ENCODE data around the gene KCTD5. TPM values are rescaled to one million over a fixed set of nuclear protein-coding genes. Genes with fewer than 3 reads are reported as not detected.

The KCTD5 gene
- polyA plus RNA-seq, 1 donor from 2014 or later, result 42.7 TPM

GRCh38 chr16:2753733-2754020, 71.4 kb downstream of the KCTD5 start:
- peak overlapping the region; percentile 100 for H3K27ac ChIP-seq (ENCODE audit: low read length)
- H3K9me2 ChIP-seq (ENCODE audit: insufficient read depth, low read length), result no peaks in the 10 kb centered on the region
- H3K9ac ChIP-seq (ENCODE audit: low read length), result peak overlapping the region; percentile 99
- peaks cover 10% of the 10 kb centered on the region for H4K20me1 ChIP-seq (ENCODE audit: insufficient read depth)
- H3K27me3 ChIP-seq (ENCODE audit: insufficient read depth, low read depth, low read length), result no peaks in the 10 kb centered on the region
- peaks cover 4% of the 10 kb centered on the region for H3K36me3 ChIP-seq (ENCODE audit: insufficient read depth, low read length)
- H2AFZ ChIP-seq (ENCODE audit: low read depth, low read length), result no peak overlapping the region
- TF ChIP-seq REST (IDR thresholded peaks at IDR 0.05; ENCODE audit: borderline replicate concordance), result no peak
- no peaks in the 10 kb centered on the region for H3K9me3 ChIP-seq (ENCODE audit: low read length)
- H3K79me2 ChIP-seq (replicated peaks; ENCODE audit: insufficient read depth, low read length), result peaks cover 51% of the 10 kb centered on the region
- H3K4me3 ChIP-seq (ENCODE audit: low read length), result peak overlapping the region; percentile 98
- H3K4me2 ChIP-seq (ENCODE audit: low read length), result peak overlapping the region; percentile 62
- H3F3A ChIP-seq (ENCODE audit: insufficient read depth, low read length, poor library complexity, severe bottlenecking), result peaks cover 3% of the 10 kb centered on the region

GRCh38 chr16:2755158-2755557, 72.8 kb downstream of the KCTD5 start:
- Histone ChIP-seq H3K36me3 (ENCODE audit: insufficient read depth, low read length) (peaks cover 19% of the 10 kb centered on the region), H3F3A (ENCODE audit: insufficient read depth, low read length, poor library complexity, severe bottlenecking) (peaks cover 3% of the 10 kb centered on the region), H3K9me3 (ENCODE audit: low read length) (no peaks in the 10 kb centered on the region), H4K20me1 (ENCODE audit: insufficient read depth) (peaks cover 10% of the 10 kb centered on the region), H3K27ac (ENCODE audit: low read length) (no peak overlapping the region), H3K79me2 (replicated peaks; ENCODE audit: insufficient read depth, low read length) (peaks cover 60% of the 10 kb centered on the region), H3K9ac (ENCODE audit: low read length) (no peak overlapping the region), H3K27me3 (ENCODE audit: insufficient read depth, low read depth, low read length) (no peaks in the 10 kb centered on the region), H3K9me2 (ENCODE audit: insufficient read depth, low read length) (no peaks in the 10 kb centered on the region), H3K4me2 (ENCODE audit: low read length) (peak overlapping the region; percentile 30), H2AFZ (ENCODE audit: low read depth, low read length) (no peak overlapping the region), H3K4me3 (ENCODE audit: low read length) (peak overlapping the region; percentile 98)
- TF ChIP-seq EZH2 (IDR thresholded peaks at IDR 0.05; ENCODE audit: borderline replicate concordance, insufficient read depth, low read length, poor library complexity, severe bottlenecking) (no peak), SMC3 (conservative IDR thresholded peaks at IDR 0.05; ENCODE audit: poor library complexity) (no peak), POLR2AphosphoS5 (IDR thresholded peaks at IDR 0.05) (no peak), TAF1 (IDR thresholded peaks at IDR 0.05; ENCODE audit: low read depth) (no peak), REST (IDR thresholded peaks at IDR 0.05; ENCODE audit: borderline replicate concordance) (no peak), CTCF (IDR thresholded peaks at IDR 0.05; ENCODE audit: poor library complexity, severe bottlenecking) (no peak), MXI1 (conservative IDR thresholded peaks at IDR 0.05; ENCODE audit: poor library complexity, severe bottlenecking) (no peak), RAD21 (conservative IDR thresholded peaks at IDR 0.05) (no peak), EP300 (conservative IDR thresholded peaks at IDR 0.05; ENCODE audit: poor library complexity, severe bottlenecking) (no peak)

Measured in neural cell (in vitro differentiated cells).